KOPT-K1 (cell line): ENCODE results near the gene CKMT2.

Experiments used
- H3K27ac ChIP-seq: fragments of 200-600 bp; sonication (generic); 2 replicates; pipeline ENCODE4 v1.5.1; 2016; ENCODE audit warnings: antibody characterized with exemption, mild to moderate bottlenecking, low read depth, low read length; ENCODE audit not compliant: poor library complexity, severe bottlenecking
- H3K36me3 ChIP-seq: fragments of 200-600 bp; sonication (generic); 2 replicates; pipeline ENCODE4 v1.5.1; 2017; ENCODE audit warnings: antibody characterized with exemption, mild to moderate bottlenecking, low read length, moderate library complexity; ENCODE audit not compliant: insufficient read depth
- H3K9me3 ChIP-seq: fragments of 200-600 bp; sonication (generic); 2 replicates; pipeline ENCODE4 v1.5.1; 2017; ENCODE audit warnings: antibody characterized with exemption, low read length, mild to moderate bottlenecking; ENCODE audit not compliant: insufficient read depth, poor library complexity, severe bottlenecking

CKMT2 gene

GRCh38 chr5:81233080-81233634, at the start of gene CKMT2:
CKMT2 (plus strand) TSS chr5:81233322; CDS start chr5:81251133, 17,811 bp downstream.
- no peaks in the 10 kb centered on the region for H3K9me3 ChIP-seq
- peak within 1 kb of the TSS; percentile 77 for H3K27ac ChIP-seq

DNA sequence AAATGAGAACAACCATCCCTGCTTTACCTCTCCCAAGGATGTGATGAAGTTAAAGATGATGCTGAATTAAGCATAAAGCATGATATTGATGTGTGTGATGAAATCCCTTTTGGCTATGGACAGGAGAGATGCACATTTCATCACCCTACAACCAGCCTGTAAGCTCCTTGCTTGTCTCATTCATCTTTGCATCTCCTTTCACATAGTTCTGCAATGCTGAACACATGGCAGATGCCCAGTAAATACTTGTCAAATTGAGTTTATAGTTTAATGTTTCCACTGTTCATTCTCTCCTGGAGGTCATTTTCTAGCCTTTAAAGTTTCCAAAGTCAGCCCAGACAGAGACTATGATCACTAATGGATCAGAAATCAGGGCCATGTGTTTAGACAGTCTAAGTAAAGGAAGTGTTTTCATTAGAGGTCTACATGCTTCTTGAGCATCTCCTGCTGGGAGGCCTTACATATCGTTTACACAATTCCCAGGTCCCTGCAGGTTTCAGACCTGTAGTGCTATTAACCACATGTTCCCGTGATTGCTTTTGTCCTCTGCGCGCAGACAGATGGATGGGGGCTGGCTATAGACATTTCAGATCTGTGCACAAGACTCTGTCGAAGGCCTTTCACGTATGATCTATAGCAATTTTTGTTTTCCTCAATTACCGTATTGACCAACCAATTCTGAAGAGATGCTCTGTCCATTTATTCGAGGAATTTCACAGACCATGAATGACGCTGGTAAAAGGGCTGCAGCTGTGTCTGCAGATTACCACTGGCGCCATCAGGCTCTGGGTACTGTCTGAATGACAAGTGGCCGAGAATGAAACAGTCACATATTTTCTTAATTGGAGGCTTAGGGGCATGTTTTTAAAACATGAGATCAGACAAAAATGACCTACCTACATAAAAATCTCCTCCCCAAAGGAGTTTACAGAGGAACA, 49.0 kb upstream of the CKMT2 start:
- Histone ChIP-seq H3K9me3 (no peaks in the 10 kb centered on the region), H3K36me3 (no peaks in the 10 kb centered on the region), H3K27ac (no peak overlapping the region)

More at GRCh38 chr5:81233080-81233634, at the start of gene CKMT2:
- H3K36me3 ChIP-seq, result no peaks in the 10 kb centered on the region

DNA sequence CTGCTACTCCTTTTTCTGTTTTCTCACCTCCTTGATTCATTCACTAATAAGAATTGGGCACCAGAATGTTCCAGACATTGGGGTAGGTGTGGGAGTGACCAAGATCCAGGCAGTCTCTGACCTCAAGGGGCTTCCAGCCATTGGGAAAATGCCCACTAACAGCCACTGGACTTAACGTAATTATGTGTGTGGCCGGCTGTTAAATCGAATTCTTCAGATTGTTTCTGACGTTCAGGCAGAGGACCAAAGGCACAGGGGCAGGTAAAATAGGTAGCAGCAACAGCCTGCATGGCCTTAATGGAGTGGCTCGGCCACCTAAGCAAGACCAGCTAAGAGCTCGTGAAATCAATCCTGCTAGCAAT, 48.4 kb upstream of the CKMT2 start:
- H3K9me3 ChIP-seq, result no peaks in the 10 kb centered on the region
- H3K27ac ChIP-seq, result no peak overlapping the region
- no peaks in the 10 kb centered on the region for H3K36me3 ChIP-seq

DNA sequence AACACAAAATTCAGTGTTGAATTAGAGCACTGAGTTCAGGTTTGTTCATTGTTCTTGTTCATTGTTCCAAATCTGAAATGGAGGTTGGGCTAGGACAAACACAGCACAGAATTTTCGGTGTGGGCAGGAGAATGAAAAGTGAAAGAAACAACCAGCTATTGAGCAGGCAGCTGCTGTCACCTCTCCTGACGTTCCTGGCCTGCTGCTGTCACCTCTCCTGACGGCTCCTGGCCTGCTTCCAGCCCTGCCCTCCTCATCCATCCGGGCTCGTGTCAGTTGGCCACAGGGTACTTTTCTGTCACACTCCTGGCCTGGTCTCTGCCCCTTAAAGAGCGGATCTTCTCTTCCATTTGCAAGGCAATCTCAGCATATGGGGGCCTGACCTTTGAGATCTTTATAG, 45.2 kb upstream of the CKMT2 start:
- H3K36me3 ChIP-seq, result no peaks in the 10 kb centered on the region
- no peak overlapping the region for H3K27ac ChIP-seq
- no peaks in the 10 kb centered on the region for H3K9me3 ChIP-seq

- H3K9me3 ChIP-seq, result no peaks in the 10 kb centered on the region
- H3K36me3 ChIP-seq, result no peaks in the 10 kb centered on the region
- H3K27ac ChIP-seq, result no peak overlapping the region
These were observed 44.2 kb upstream of the CKMT2 start for GRCh38 chr5:81188962-81189361.

- Histone ChIP-seq H3K9me3 (no peaks in the 10 kb centered on the region), H3K36me3 (no peaks in the 10 kb centered on the region), H3K27ac (no peak overlapping the region)
These were observed 43.1 kb upstream of the CKMT2 start for GRCh38 chr5:81189875-81190498.

GRCh38 chr5:81191726-81192372, 41.3 kb upstream of the CKMT2 start:
- H3K9me3 ChIP-seq, result no peaks in the 10 kb centered on the region
- no peaks in the 10 kb centered on the region for H3K36me3 ChIP-seq
- H3K27ac ChIP-seq, result no peak overlapping the region

GRCh38 chr5:81192373-81192750, 40.8 kb upstream of the CKMT2 start:
- Histone ChIP-seq H3K9me3 (no peaks in the 10 kb centered on the region), H3K27ac (no peak overlapping the region), H3K36me3 (no peaks in the 10 kb centered on the region)

- Histone ChIP-seq H3K27ac (no peak overlapping the region), H3K9me3 (no peaks in the 10 kb centered on the region)
These were observed 38.3 kb upstream of the CKMT2 start for GRCh38 chr5:81194633-81195334.

DNA sequence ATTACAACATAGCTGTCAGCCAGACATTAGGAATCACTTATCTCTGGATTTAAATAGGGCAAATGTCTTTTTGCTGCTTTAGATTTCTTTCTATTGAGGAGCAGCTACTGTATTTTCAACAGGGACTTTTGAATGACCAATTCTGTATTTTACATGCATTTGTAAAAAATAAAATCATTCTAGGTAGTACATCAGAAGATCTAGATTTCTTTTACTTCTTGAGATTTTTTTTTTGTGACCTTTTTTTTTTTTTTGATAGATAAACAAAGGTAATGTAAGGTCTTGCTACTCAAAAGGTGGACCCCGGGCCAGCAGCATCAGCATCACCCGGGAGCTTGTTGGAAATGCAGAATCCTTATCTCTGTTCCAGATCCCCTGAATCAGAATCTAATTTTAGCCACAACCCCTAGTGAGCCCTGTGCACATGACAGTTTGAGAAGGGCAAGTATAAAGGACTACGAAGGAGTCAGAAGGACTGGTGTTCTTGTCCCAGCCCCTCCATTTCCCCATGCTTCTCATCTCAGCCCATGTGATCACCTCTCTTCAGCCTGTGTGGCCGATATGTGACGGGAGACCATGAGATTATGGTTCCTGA, 37.7 kb upstream of the CKMT2 start:
- H3K27ac ChIP-seq, result no peak overlapping the region
- no peaks in the 10 kb centered on the region for H3K36me3 ChIP-seq
- H3K9me3 ChIP-seq, result no peaks in the 10 kb centered on the region

More at GRCh38 chr5:81194633-81195334, 38.3 kb upstream of the CKMT2 start:
- H3K36me3 ChIP-seq, result no peaks in the 10 kb centered on the region

GRCh38 chr5:81202655-81203054, 30.5 kb upstream of the CKMT2 start:
- no peaks in the 10 kb centered on the region for H3K36me3 ChIP-seq
- H3K9me3 ChIP-seq, result no peaks in the 10 kb centered on the region
- no peak overlapping the region for H3K27ac ChIP-seq

- no peaks in the 10 kb centered on the region for H3K9me3 ChIP-seq
- H3K27ac ChIP-seq, result no peak overlapping the region
- H3K36me3 ChIP-seq, result no peaks in the 10 kb centered on the region
These were observed 29.4 kb upstream of the CKMT2 start for GRCh38 chr5:81203729-81204128.

DNA sequence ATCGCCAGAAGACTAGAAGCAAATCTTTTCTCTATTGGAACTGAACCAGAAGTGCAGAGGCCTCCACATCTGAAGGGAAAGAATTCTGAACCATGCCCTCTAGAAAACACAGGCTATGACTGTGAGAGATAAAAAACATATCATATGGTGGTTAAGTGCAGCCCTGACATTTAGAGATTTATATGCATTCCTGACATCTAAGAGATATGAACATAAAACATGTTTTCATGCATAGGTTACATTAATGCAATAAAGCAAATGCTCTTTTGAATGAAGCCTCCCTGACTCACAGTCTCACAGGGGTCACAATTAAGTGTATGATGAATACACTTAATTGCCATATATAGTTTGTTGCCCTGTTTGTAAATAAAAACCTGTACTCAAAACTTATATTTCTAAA, 28.9 kb upstream of the CKMT2 start:
- H3K9me3 ChIP-seq, result no peaks in the 10 kb centered on the region
- no peaks in the 10 kb centered on the region for H3K36me3 ChIP-seq
- no peak overlapping the region for H3K27ac ChIP-seq

- H3K9me3 ChIP-seq, result no peaks in the 10 kb centered on the region
- H3K36me3 ChIP-seq, result no peaks in the 10 kb centered on the region
- no peak overlapping the region for H3K27ac ChIP-seq
These were observed 28.1 kb upstream of the CKMT2 start for GRCh38 chr5:81205058-81205457.
